ENCODE data around the gene SDF4. TPM values are rescaled to one million over a fixed set of nuclear protein-coding genes. Genes with fewer than 3 reads are reported as not detected.
"Not testable (repeated sequence)": the region's sequence is repeated elsewhere in the genome, so short reads cannot be mapped to it uniquely, and the experiment has no call there.

SDF4 gene
- total RNA-seq, 4 donors from 2014 or later, result 109 to 144 (median 138) TPM

GRCh38 chr1:1253314-1253713 lies 21.5 kb upstream of the SDF4 start:
- H3K36me3 ChIP-seq, result peaks cover 25 to 28% of the 10 kb centered on the region in 2 donors
- no peak overlapping the region for H3K27ac ChIP-seq
- no peak overlapping the region for H3K4me3 ChIP-seq (replicated peaks in 1 of 3)
- intact Hi-C loops (cut with DNase I), result no loop called here
- WGBS, 2 donors, result 90 to 93% methylated on average over 12 of the region's 12 CpGs
- H3K27me3 ChIP-seq, result no peaks in the 10 kb centered on the region
- DNase-seq, result no peak
- no peak for TF ChIP-seq CTCF (IDR thresholded peaks at IDR 0.05)
- H3K4me1 ChIP-seq, result no peaks in the 10 kb centered on the region
- H3K9me3 ChIP-seq, result no peaks in the 10 kb centered on the region

- Histone ChIP-seq H3K4me1 (peaks cover 0 to 10% of the 10 kb centered on the region in 2 donors), H3K36me3 (peaks cover 19 to 22% of the 10 kb centered on the region in 2 donors), H3K4me3 (replicated peaks in 1 of 3) (no peak overlapping the region), H3K27me3 (no peaks in the 10 kb centered on the region), H3K27ac (no peak overlapping the region), H3K9me3 (no peaks in the 10 kb centered on the region)
- TF ChIP-seq CTCF (IDR thresholded peaks at IDR 0.05) (no peak), POLR2A (IDR thresholded peaks at IDR 0.05) (no peak)
- intact Hi-C loops (cut with DNase I), result no loop called here
- no peak for DNase-seq
- WGBS, 2 donors, result 78 to 81% methylated on average over 13 to 14 of the region's 16 CpGs
Measured at GRCh38 chr1:1250786-1251284, 19.0 kb upstream of the SDF4 start.

GRCh38 chr1:1248009-1248913 lies 16.5 kb upstream of the SDF4 start:
- H3K9me3 ChIP-seq; H3K36me3 ChIP-seq; H3K4me3 ChIP-seq (replicated peaks in 1 of 3); H3K27me3 ChIP-seq; H3K27ac ChIP-seq; H3K4me1 ChIP-seq; intact Hi-C loops (cut with DNase I); DNase-seq: not testable (repeated sequence)
- WGBS, 2 donors, result 83 to 93% methylated on average over 4 to 8 of the region's 21 CpGs

GRCh38 chr1:1247341-1247913 lies 15.6 kb upstream of the SDF4 start:
- H3K27ac ChIP-seq, result no peak overlapping the region
- WGBS, 2 donors, result 60 to 80% methylated on average over 2 of the region's 25 CpGs
- no peak for DNase-seq
- TF ChIP-seq CTCF (IDR thresholded peaks at IDR 0.05) (no peak), POLR2A (IDR thresholded peaks at IDR 0.05) (no peak)
- H3K27me3 ChIP-seq, result no peaks in the 10 kb centered on the region
- no peaks in the 10 kb centered on the region for H3K36me3 ChIP-seq
- H3K9me3 ChIP-seq, result no peaks in the 10 kb centered on the region
- intact Hi-C loops (cut with DNase I), result no loop called here
- no peak overlapping the region for H3K4me3 ChIP-seq (replicated peaks in 1 of 3)
- peaks cover 0 to 10% of the 10 kb centered on the region in 2 donors for H3K4me1 ChIP-seq

- no peak within 1 kb of the TSS for H3K4me3 ChIP-seq (replicated peaks in 1 of 3)
- no peak for DNase-seq
- 9 to 10% methylated on average over 17 to 20 of the region's 74 CpGs for whole genome bisulfite sequencing, 2 donors
- H3K4me1 ChIP-seq, result peaks cover 0 to 10% of the 10 kb centered on the region in 2 donors
- H3K9me3 ChIP-seq, result no peaks in the 10 kb centered on the region
- no peaks in the 10 kb centered on the region for H3K27me3 ChIP-seq
- H3K36me3 ChIP-seq, result no peaks in the 10 kb centered on the region
- no peak within 1 kb of the TSS for H3K27ac ChIP-seq
- intact Hi-C loops (cut with DNase I), result no loop called here
- TF ChIP-seq POLR2A (IDR thresholded peaks at IDR 0.05), result no peak
- TF ChIP-seq CTCF (IDR thresholded peaks at IDR 0.05), result no peak
Measured at GRCh38 chr1:1246577-1247340, 15.0 kb upstream of the SDF4 start, which contains the start of gene C1QTNF12. Gene C1QTNF12 (minus strand): TSS chr1:1246722. CDS start chr1:1246690, 32 bp downstream.
